HepG2 (cell line): ENCODE measurements around the gene FCHO1. TPM values are rescaled to one million over a fixed set of nuclear protein-coding genes. Genes with fewer than 3 reads are reported as not detected.

Experiments used
- ATAC-seq: fragments of 200-7000 bp; cut with Tn5 transposase; 3 replicates; pipeline ENCODE4 v1.9.1; 2020; ENCODE audit warnings: mild to moderate bottlenecking, moderate library complexity
- BruUV-seq: library from RNA; stranded (reverse); fragments of 400-500 nt; replicated peaks from 2 replicates; lab custom pipeline; 2021; lab: Mats Ljungman, UMichigan
- CTCF ChIA-PET: fragments of 300-600 bp; formaldehyde crosslinking; extraction: SDS; loops from one replicate; lab custom pipeline; 2021; ENCODE audit warnings: low total read pairs, inconsistent platforms, low intra/inter-chr PET ratio; lab: Yijun Ruan, JAX
- POLR2A ChIA-PET: fragments of 350-600 bp; sonication (Branson Sonifier 250); formaldehyde crosslinking; loops from one replicate; lab custom pipeline; 2020; ENCODE audit warnings: antibody characterized with exemption, inconsistent platforms; lab: Yijun Ruan, JAX
- DNase-seq: peaks from one replicate; pipeline ENCODE4 v3.0.0-alpha.2; 2015; ENCODE audit warnings: low spot score
- FAIRE-seq: peaks from 3 replicates; lab custom pipeline; 2011; peaks lifted over from hg19 to GRCh38; lab: Jason Lieb, UNC
- H2AFZ ChIP-seq: one replicate; pipeline ENCODE4 v1.6.1; 2011; ENCODE audit warnings: low read length, inconsistent platforms
- H3K27ac ChIP-seq: fragments of 300-600 bp; 3 replicates; pipeline ENCODE4 v1.8.0; 2011; ENCODE audit warnings: mixed run types, mild to moderate bottlenecking, mixed read lengths, low read length, inconsistent platforms; ENCODE audit not compliant: insufficient read depth; ENCODE audit errors: extremely low read length
- H3K27me3 ChIP-seq, 2 experiments: fragments of 200-600 bp in 1 of 2; 2 replicates in 1 of 2; 3 replicates in 1 of 2; pipeline versions ENCODE4 v1.6.0 to v1.8.0; 2011; ENCODE audit warnings: low read length in 2 of 2, mild to moderate bottlenecking in 2 of 2, moderate library complexity in 2 of 2, inconsistent platforms in 1 of 2; ENCODE audit not compliant: insufficient read depth in 2 of 2, control insufficient read depth in 1 of 2
- H3K36me3 ChIP-seq, 2 experiments: fragments of 200-600 bp in 1 of 2; replicated peaks in 1 of 2; 2 replicates in 1 of 2; 3 replicates in 1 of 2; pipeline versions ENCODE4 v1.5.1 to v1.8.0; 2011; ENCODE audit warnings: low read length in 2 of 2, inconsistent platforms in 1 of 2; ENCODE audit not compliant: insufficient read depth in 2 of 2, control insufficient read depth in 1 of 2
- H3K4me1 ChIP-seq: 2 replicates; pipeline ENCODE4 v1.5.1; 2012; ENCODE audit warnings: low read length, inconsistent platforms; ENCODE audit not compliant: insufficient read depth
- H3K4me2 ChIP-seq: 2 replicates; pipeline ENCODE4 v1.6.0; 2011; ENCODE audit warnings: low read depth, low read length, inconsistent platforms
- H3K4me3 ChIP-seq, 3 experiments: fragments of 200-600 bp in 1 of 3; sonication (generic), shearing (Covaris generic) in 1 of 3; replicated peaks in 1 of 3; 2 replicates each; pipeline ENCODE4 v1.5.1; 2011 to 2016; ENCODE audit warnings: low read length in 3 of 3, inconsistent platforms in 2 of 3, low read depth in 2 of 3, mild to moderate bottlenecking in 2 of 3, control low read depth in 1 of 3, mixed read lengths in 1 of 3; ENCODE audit not compliant: insufficient read depth in 1 of 3
- H3K79me2 ChIP-seq: one replicate; pipeline ENCODE4 v1.6.1; 2011; ENCODE audit warnings: low read length, inconsistent platforms; ENCODE audit not compliant: insufficient read depth
- H3K9ac ChIP-seq: 2 replicates; pipeline ENCODE4 v1.6.0; 2011; ENCODE audit warnings: mild to moderate bottlenecking, low read depth, low read length, inconsistent platforms; ENCODE audit not compliant: insufficient read depth
- H3K9me3 ChIP-seq: 2 replicates; pipeline ENCODE4 v1.5.1; 2012; ENCODE audit warnings: mild to moderate bottlenecking, low read length
- H4K20me1 ChIP-seq: 2 replicates; pipeline ENCODE4 v1.6.0; 2011; ENCODE audit warnings: inconsistent platforms, mild to moderate bottlenecking, low read length, moderate library complexity; ENCODE audit not compliant: insufficient read depth
- BHLHE40 ChIP-seq: IDR thresholded peaks from 2 replicates; pipeline ENCODE4 v1.6.1; 2011; ENCODE audit warnings: low read length, improper control_type of control experiment
- CHD2 ChIP-seq: IDR thresholded peaks from 2 replicates; pipeline ENCODE4 v1.6.1; 2011; ENCODE audit warnings: low read depth, low read length, improper control_type of control experiment
- FOXK1 ChIP-seq: sonication (generic); formaldehyde crosslinking; IDR thresholded peaks from 2 replicates; pipeline ENCODE4 v1.4.0; 2020; ENCODE audit warnings: low read depth, missing genetic modification reagents, borderline replicate concordance
- HDAC1 ChIP-seq: sonication (generic); formaldehyde crosslinking; IDR thresholded peaks from 2 replicates; pipeline ENCODE4 v1.5.1; 2020; ENCODE audit warnings: mild to moderate bottlenecking, missing genetic modification reagents
- HNF4G ChIP-seq, 2 experiments: sonication (generic) in 1 of 2; formaldehyde crosslinking in 1 of 2; IDR thresholded peaks; 2 replicates each; pipeline versions ENCODE4 v1.4.0 to v1.6.1; 2011 to 2020; ENCODE audit warnings: borderline replicate concordance in 2 of 2, low read depth in 2 of 2, mild to moderate bottlenecking in 2 of 2, low read length in 1 of 2, missing genetic modification reagents in 1 of 2, moderate library complexity in 1 of 2
- SP2 ChIP-seq: sonication (generic); formaldehyde crosslinking; IDR thresholded peaks from 2 replicates; pipeline ENCODE4 v1.5.1; 2020; ENCODE audit warnings: mild to moderate bottlenecking, missing genetic modification reagents
- TCF7 ChIP-seq: sonication (generic); IDR thresholded peaks from 2 replicates; pipeline ENCODE4 v1.6.1; 2016; ENCODE audit warnings: antibody characterized with exemption, low read depth
- THYN1 ChIP-seq: sonication (generic); formaldehyde crosslinking; IDR thresholded peaks from 2 replicates; pipeline ENCODE4 v1.8.1; 2023; ENCODE audit warnings: low read depth, mild to moderate bottlenecking, moderate library complexity, missing genetic modification reagents, borderline replicate concordance
- ZNF121 ChIP-seq: sonication (generic); formaldehyde crosslinking; IDR thresholded peaks from 2 replicates; pipeline ENCODE4 v1.5.0; 2020; ENCODE audit warnings: mild to moderate bottlenecking, missing genetic modification reagents
- ZNF224 ChIP-seq: sonication (generic); formaldehyde crosslinking; IDR thresholded peaks from 2 replicates; pipeline ENCODE4 v1.5.0; 2020; ENCODE audit warnings: mild to moderate bottlenecking, missing genetic modification reagents
- ZNF282 ChIP-seq: fragments of 450-650 bp; IDR thresholded peaks from 2 replicates; pipeline ENCODE4 v1.6.1; 2018; ENCODE audit not compliant: partially characterized antibody
- ZNF329 ChIP-seq: sonication (generic); formaldehyde crosslinking; IDR thresholded peaks from 2 replicates; pipeline ENCODE4 v1.9.0; 2021; ENCODE audit warnings: low read depth, mild to moderate bottlenecking, missing genetic modification reagents
- ZNF501 ChIP-seq: sonication (generic); formaldehyde crosslinking; IDR thresholded peaks from 2 replicates; pipeline ENCODE4 v1.5.1; 2020; ENCODE audit warnings: mild to moderate bottlenecking, moderate library complexity, missing genetic modification reagents
- WGBS: methylation state at CpG from one replicate; pipeline ENCODE4 v1.1.6; 2017; ENCODE audit warnings: low lambda C conversion rate; 5-methylcytosine and 5-hydroxymethylcytosine counted together
- in situ Hi-C: cut with HindIII; loops from 2 replicates; pipeline ENCODE4 v1.10.0; 2017; ENCODE audit warnings: low pct_unique_long_range_greater_than_20kb; ENCODE audit not compliant: extremely low pct_ligation_motif_present
- intact Hi-C: fragments of 100-400 bp; cut with micrococcal nuclease; formaldehyde crosslinking; loops from one replicate; pipeline ENCODE4 v1.10.0; 2022; ENCODE audit not compliant: unreplicated experiment
- polyA plus RNA-seq, 8 experiments: library from polyadenylated mRNA; depleted of rRNA in 3 of 8; stranded (reverse) in 7 of 8; unstranded in 1 of 8; fragments of >200 nt; fragmentation: Illumina TruSeq in 4 of 8; extraction: Trizol in 4 of 8; gene quantifications; 2 replicates each; pipeline versions ENCODE4 v1.2.1 to v1.2.3, GENCODE V29; 2011 to 2016; ENCODE audit warnings: low read depth in 4 of 8, missing spikeins in 1 of 8, mixed read lengths in 1 of 8; ENCODE audit not compliant: insufficient read depth in 1 of 8
- total RNA-seq, 5 experiments: library from RNA; depleted of rRNA; stranded (reverse); fragments of >200 nt; fragmentation: Illumina TruSeq; extraction: Trizol; gene quantifications; 2 replicates each; pipeline ENCODE4 v1.2.3, GENCODE V29; 2016; ENCODE audit warnings: low read depth in 1 of 5
- TF ChIP-seq, protein P1 (sequence below): sonication (generic); formaldehyde crosslinking; IDR thresholded peaks from 2 replicates; pipeline ENCODE4 v1.5.0; 2020; ENCODE audit warnings: missing genetic modification reagents

The FCHO1 gene
- total and polyA plus RNA-seq, 2 of the 13 experiments (the other 11 are each of a cell fraction or from before 2014, with no cell fraction given) = 1.3 to 3.1 TPM

DNA sequence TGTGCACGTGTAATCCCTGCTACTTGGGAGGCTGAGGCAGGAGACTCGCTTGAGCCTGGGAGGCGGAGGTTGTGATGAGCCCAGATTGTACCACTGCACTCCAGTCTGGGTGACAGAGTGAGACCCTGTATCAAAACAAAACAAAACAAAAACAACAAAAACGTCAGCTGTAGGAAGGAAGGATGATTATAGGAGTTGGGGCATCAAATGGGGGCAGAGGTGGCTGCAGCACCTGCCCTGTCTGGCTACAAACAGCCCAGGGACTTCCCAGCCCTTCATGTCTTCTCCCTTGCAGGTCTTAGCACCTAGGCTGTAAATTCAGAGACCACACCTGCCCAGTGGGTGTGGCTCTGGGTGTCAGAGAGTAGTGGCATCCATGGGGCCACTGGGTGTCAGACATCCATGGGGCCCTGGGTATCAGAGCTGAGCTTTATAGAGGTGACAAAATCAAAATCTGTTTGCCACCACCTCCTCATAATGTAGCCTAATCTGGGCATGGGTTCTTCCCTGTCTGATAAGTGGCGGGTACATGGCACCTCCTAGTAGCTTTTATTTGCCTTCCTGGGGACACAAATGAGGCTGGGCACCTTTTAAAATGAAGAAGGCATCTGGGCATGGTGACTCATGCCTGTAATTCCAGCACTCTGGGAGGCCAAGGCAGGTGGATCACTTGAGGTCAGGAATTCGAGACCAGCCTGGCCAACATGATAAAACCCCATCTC, 38.9 kb downstream of the FCHO1 start:
- no peak for DNase-seq
- intact Hi-C loops = no loop called here
- Histone ChIP-seq H2AFZ (no peak overlapping the region), H4K20me1 (no peaks in the 10 kb centered on the region), H3K4me3 (no peak overlapping the region), H3K27ac (no peak overlapping the region), H3K27me3 (peaks cover 0 to 10% of the 10 kb centered on the region in 2 experiments; a peak in 1 of 5 replicates), H3K4me2 (no peak overlapping the region), H3K9me3 (no peaks in the 10 kb centered on the region), H3K36me3 (no peaks in the 10 kb centered on the region), H3K9ac (no peak overlapping the region), H3K79me2 (no peaks in the 10 kb centered on the region), H3K4me1 (peaks cover 22% of the 10 kb centered on the region)
- no peak for FAIRE-seq
- WGBS = 56% methylated on average over 6 of the region's 6 CpGs
- ATAC-seq = no peak
- POLR2A ChIA-PET = no interaction called here
- in situ Hi-C loops = no loop called here
- CTCF ChIA-PET = no interaction called here
- TF ChIP-seq ZNF282 (no peak), FOXK1 (CRISPR knock-in tag) (no peak), THYN1 (CRISPR knock-in tag) (no peak)
- TF ChIP-seq, protein P1, sequence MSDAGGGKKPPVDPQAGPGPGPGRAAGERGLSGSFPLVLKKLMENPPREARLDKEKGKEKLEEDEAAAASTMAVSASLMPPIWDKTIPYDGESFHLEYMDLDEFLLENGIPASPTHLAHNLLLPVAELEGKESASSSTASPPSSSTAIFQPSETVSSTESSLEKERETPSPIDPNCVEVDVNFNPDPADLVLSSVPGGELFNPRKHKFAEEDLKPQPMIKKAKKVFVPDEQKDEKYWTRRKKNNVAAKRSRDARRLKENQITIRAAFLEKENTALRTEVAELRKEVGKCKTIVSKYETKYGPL = no peak
- no TSS peak for BruUV-seq

DNA sequence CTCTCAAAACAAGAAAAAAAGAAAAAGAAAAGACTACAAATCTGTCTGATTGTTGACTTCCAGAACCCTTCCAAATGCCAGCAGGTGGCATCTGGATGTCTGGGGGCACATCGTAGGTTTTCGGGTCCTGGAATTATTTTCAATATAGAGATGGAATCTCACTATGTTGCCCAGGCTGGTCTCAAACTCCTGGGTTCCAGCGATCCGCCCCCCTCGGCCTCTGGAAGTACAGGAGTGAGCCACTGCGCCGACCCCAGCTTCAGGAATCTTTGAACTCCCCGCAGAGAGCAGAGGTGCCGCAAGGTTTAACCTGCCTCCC, 43.1 kb downstream of the FCHO1 start:
- WGBS = 5% methylated on average over 9 of the region's 9 CpGs
- Histone ChIP-seq H3K27me3 (peaks cover 0 to 15% of the 10 kb centered on the region in 2 experiments; a peak in 1 of 5 replicates), H3K9ac (peak overlapping the region; percentile 70; the same call in 1 of the 2 replicates), H3K9me3 (no peaks in the 10 kb centered on the region), H3K4me1 (peaks cover 55% of the 10 kb centered on the region), H3K79me2 (no peaks in the 10 kb centered on the region), H3K4me3 (peak overlapping the region; percentile 64 to 79 (median 66); a peak in 5 of 6 replicates), H3K36me3 (no peaks in the 10 kb centered on the region), H3K27ac (no peak overlapping the region), H4K20me1 (no peaks in the 10 kb centered on the region), H3K4me2 (peak overlapping the region; percentile 75), H2AFZ (no peak overlapping the region)
- intact Hi-C loops = loop anchor here (1.0 kb wide), 1 partner anchor 61 kb away; no protein-coding TSS in a partner anchor
- FAIRE-seq = no peak
- POLR2A ChIA-PET = interaction anchor here (0.9 to 3.8 kb wide), 8 partner anchors 10 to 430 kb away, joined by 3 to 24 read pairs (median 5); partner anchors contain the start of genes JAK3, MAP1S and RPL18A
- no peak for DNase-seq
- TF ChIP-seq ZNF121 (CRISPR knock-in tag) (peak; percentile 93), BHLHE40 (no peak), ZNF224 (CRISPR knock-in tag) (0 out of 2 replicates have a peak, but pooled peaks have one; percentile 69), CHD2 (no peak), TCF7 (peak; percentile 38; the same call in 1 of the 2 replicates), SP2 (no peak), ZNF329 (0 out of 2 replicates have a peak, but pooled peaks have one; percentile 43), ZNF501 (0 out of 2 replicates have a peak, but pooled peaks have one; percentile 21), HNF4G (IDR thresholded peaks at IDR 0.05; ENCODE audit: borderline replicate concordance, low read depth, low read length) (0 out of 2 replicates have a peak, but pooled peaks have one; percentile 4), HNF4G (CRISPR knock-in tag; IDR thresholded peaks at IDR 0.05; ENCODE audit: borderline replicate concordance, low read depth) (no peak), HDAC1 (CRISPR knock-in tag) (0 out of 2 replicates have a peak, but pooled peaks have one; percentile 44)
- CTCF ChIA-PET = no interaction called here
- no TSS peak for BruUV-seq
- in situ Hi-C loops = no loop called here
- peak; percentile 19 for ATAC-seq
